Measurements from ENCODE around the gene GLS2.
"Not testable (repeated sequence)": the region's sequence is repeated elsewhere in the genome, so short reads cannot be mapped to it uniquely, and the experiment has no call there.

The GLS2 gene

GRCh38 chr12:56488041-56488955 is at the start of gene GLS2:
Gene GLS2 (minus strand): TSS chr12:56488161. CDS start chr12:56488118, 43 bp downstream.
- peak; percentile 77 for DNase-seq

DNA sequence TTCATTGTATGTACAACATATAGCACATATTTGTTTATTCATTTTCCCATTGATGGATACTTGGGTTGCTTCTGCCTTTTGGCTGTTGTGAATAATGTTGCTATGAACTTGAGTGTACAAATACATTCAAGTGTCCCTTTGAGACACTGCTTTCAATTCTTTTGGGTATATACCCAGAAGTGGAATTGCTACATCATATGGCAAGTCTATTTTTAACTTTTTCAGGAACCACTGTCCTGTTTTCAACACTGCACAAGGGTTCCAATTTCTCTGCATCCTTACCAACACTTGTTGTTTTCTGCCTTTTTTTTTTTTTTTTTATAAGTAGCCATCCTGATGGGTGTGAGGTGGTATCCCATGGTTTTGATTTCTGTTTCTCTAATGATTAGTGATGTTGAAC is 49.6 kb upstream of the GLS2 start:
- DNase-seq, result no peak

GRCh38 chr12:56530390-56531055 is 42.6 kb upstream of the GLS2 start:
- DNase-seq, result no peak

- no peak for DNase-seq
Observed at GRCh38 chr12:56529656-56530055, 41.7 kb upstream of the GLS2 start.

DNA sequence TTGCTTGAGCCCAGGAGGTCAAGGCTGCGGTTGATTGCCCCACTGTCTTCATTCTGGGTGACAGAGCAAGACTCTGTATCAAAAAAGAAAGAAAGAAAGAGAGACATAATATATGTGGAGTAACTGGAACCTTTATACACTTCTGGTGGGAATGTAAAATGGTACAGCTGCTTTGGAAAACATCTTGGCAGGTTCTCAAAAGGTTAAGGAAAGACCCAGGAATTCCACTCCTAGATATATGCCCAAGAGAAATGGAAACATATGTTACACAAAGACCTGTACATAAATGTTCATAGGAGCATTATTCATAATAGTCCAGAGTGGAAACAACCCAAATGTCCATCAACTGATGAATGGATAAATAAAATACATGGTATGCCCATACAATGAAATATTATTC is 40.9 kb upstream of the GLS2 start:
- DNase-seq, result no peak

GRCh38 chr12:56522411-56523193 is 34.6 kb upstream of the GLS2 start:
- no peak for DNase-seq

- DNase-seq, result peak; percentile 54
Observed at GRCh38 chr12:56521590-56522371, 33.8 kb upstream of the GLS2 start, which contains the start of gene RBMS2. Gene RBMS2 (plus strand): TSS chr12:56521820. CDS start chr12:56522024, 204 bp downstream.

DNA sequence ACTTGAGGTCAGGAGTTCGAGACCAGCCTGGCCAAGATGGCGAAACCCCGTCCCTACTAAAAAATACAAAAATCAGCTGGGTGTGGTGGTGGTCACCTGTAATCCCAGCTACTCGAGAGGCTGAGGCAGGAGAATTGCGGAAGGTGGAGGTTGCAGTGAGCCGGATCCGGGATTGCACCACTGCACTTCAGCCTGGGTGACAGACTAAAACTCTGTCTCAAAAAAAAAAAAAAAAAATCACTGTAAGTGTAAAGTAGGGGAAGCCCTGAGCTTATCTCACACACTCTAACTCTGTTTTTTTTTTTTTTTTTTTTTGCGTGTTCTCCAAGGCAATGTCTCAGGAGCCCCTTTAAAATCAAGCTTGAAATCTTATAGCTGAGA is 33.2 kb upstream of the GLS2 start:
- DNase-seq, result peak; percentile 4

DNA sequence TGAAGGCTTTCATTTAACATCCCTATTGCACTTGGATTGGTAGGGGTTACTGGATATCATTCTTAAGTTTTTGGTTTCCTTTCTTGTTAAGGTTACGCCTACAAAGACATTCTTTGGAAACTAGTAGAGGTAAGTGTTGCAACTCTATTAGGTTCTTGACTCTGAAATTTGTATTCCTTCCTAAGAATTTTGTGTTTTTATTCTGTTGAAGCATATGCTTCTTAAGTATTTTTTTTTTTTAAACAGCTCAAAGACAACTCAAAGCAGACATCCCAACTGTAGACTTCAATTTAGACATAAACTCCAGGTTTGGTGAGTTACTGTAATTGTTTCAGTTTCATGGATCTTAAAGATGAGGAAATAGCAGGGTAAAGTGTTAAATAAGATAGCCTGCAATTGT is 32.5 kb upstream of the GLS2 start:
- DNase-seq, result no peak

- DNase-seq, result no peak
Observed at GRCh38 chr12:56520048-56520447, 32.1 kb upstream of the GLS2 start.

GRCh38 chr12:56518570-56518969 is 30.6 kb upstream of the GLS2 start:
- no peak for DNase-seq

DNA sequence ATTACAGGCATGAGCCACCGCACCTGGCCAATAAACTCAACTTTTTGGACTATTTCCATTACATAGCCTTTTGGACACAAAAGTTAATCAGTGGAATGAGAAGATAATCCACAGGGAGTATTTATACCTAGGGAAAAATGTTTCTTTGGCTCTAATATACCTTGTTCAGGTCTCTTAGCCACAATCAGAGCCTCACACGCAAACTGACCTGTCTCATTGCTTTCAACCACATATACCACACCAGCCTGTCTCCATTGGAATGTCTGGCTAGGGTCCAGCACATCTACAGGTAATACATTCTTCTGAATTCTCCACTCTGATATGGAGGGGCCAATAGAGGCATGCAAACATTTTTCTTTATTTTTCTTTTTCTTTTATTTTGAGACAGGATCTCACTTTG is 29.9 kb upstream of the GLS2 start:
- no peak for DNase-seq

- DNase-seq, result not testable (repeated sequence)
Observed at GRCh38 chr12:56514014-56514318, 26.0 kb upstream of the GLS2 start.

GRCh38 chr12:56510786-56511185 is 22.8 kb upstream of the GLS2 start:
- no peak for DNase-seq

DNA sequence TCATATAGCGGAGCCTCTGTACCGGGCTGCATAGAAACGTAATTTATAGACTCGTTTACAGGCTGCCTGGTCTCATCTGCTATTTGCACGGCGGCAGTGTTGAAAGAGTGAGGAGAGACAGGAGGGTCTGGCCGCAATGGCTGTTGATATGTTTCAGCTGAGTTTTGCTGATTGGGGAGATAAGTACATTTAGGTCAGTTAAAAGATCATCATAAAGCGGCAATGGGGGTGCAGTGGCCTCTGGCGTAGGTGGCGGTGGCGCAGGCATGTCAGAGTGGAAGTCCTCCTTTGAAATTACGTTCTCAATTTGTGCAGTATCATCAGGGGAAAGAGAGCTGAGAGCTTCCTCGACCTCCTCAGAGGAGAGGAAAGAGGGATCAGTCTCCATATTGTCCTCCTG is 11.9 kb upstream of the GLS2 start:
- not testable (repeated sequence) for DNase-seq

DNA sequence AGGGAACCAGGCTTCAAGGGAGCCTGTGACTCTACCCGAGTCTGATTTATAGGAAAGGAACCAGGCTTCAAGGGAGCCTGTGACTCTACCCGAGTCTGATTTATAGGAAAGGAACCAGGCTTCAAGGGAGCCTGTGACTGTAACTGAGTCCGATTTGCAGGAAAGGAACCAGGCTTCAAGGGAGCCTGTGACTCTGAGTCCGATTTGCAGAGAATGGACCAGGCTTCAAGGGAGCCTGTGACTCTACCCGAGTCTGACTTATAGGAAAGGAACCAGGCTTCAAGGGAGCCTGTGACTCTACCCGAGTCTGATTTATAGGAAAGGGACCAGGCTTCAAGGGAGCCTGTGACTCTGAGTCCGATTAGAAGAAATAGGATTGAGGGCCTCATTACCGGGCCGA is 11.5 kb upstream of the GLS2 start:
- not testable (repeated sequence) for DNase-seq

- not testable (repeated sequence) for DNase-seq
Observed at GRCh38 chr12:56498126-56498902, 10.4 kb upstream of the GLS2 start.

- peak; percentile 9 for DNase-seq
Observed at GRCh38 chr12:56496704-56497103, 8.7 kb upstream of the GLS2 start.

DNA sequence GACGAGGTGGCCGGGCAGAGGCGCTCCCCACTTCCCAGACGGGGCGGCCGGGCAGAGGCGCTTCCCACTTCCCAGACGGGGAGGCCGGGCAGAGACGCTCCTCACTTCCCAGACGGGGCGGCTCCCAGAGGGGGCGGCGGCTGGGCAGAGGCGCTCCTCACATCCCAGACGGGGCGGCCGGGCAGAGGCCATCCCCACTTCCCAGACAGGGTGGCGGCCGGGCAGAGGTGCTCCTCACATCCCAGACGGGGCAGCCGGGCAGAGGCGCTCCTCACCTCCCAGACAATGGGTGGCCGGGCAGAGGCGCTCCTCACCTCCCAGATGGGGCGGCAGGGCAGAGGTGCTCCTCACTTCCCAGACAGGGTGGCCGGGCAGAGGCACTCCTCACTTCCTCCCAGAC is 6.5 kb upstream of the GLS2 start:
- DNase-seq, result not testable (repeated sequence)

DNA sequence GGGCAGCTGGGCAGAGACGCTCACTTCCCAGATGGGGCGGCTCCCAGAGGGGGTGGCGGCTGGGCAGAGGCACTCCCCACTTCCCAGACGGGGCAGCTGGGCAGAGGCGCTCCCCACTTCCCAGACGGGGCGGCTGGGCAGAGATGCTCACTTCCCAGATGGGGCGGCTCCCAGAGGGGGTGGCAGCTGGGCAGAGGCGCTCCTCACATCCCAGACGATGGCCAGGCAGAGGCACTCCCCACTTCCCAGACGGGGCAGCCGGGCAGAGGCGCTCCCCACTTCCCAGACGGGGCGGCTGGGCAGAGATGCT is 6.1 kb upstream of the GLS2 start:
- not testable (repeated sequence) for DNase-seq

DNA sequence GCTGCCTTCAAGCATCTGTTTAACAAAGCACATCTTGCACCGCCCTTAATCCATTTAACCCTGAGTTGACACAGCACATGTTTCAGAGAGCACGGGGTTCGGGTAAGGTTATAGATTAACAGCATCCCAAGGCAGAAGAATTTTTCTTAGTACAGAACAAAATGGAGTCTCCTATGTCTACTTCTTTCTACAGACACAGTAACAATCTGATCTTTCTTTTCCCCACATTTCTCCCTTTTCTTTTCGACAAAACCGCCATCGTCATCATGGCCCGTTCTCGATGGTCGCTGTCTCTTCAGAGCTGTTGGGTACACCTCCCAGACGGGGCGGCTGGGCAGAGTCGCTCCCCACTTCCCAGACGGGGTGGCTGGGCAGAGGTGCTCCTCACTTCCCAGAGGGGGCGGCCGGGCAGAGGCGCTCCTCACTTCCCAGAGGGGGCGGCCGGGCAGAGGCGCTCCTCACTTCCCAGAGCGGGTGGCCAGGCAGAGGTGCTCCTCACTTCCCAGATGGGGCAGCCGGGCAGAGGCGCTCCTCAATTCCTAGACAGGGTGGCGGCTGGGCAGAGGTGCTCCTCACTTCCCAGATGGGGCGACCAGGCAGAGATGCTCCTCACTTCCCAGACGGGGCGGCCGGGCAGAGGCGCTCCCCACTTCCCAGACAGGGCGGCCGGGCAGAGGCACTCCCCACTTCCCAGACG is 5.6 kb upstream of the GLS2 start:
- not testable (repeated sequence) for DNase-seq

Data from CD4-positive, alpha-beta T cell treated with Interferon gamma for 1 hour (primary cell).